Measurements from ENCODE around the gene PLAAT4. TPM values are rescaled to one million over a fixed set of nuclear protein-coding genes. Genes with fewer than 3 reads are reported as not detected.

Gene PLAAT4
- total RNA-seq, 1 donor from 2014 or later = 14.1 TPM

DNA sequence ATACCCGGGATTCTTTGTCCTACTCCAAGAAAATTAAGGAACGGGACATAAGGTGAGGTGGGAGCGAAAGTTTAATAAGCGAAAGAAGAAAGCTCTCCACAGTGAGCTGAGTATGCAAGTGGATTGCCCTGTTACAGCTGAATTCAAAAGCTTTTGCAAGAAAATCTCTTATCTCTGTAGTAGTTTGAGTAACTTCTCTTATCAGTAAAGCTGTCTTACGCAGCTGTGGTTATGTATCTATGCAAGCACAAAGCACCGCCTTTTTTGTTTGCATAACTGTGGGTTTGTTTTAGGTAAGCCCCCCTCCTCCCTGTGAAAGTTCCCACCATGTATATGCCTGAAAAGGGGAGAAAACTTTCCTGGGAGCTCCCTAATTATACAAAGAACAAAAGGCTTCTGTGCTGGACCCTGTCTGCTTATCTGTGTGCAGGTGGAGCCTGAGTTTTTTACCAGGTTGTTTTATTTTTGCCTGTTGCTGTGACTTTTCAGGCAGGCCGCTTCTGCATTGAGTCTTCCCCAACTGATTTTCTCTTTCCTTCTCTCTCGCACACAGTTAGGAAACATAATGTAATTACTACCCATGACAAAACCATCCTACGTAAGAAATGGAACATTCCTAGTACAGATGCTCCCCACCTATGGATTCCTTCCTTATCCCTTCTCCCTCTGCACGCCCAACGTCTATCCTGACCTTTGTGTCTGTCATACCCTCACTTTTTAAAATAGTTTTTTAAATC is 44.8 kb upstream of the PLAAT4 start:
- TF ChIP-seq CTCF (IDR thresholded peaks at IDR 0.05; ENCODE audit: insufficient read depth, low read length, poor library complexity, severe bottlenecking) = no peak
- no peak for DNase-seq (ENCODE audit: low read depth)
- H3K36me3 ChIP-seq (ENCODE audit: control insufficient read depth, insufficient read depth, low read length) = no peaks in the 10 kb centered on the region
- H3K4me3 ChIP-seq (ENCODE audit: low read depth, low read length) = no peak overlapping the region
- H3K27me3 ChIP-seq (ENCODE audit: control insufficient read depth, insufficient read depth, low read length) = no peaks in the 10 kb centered on the region

DNA sequence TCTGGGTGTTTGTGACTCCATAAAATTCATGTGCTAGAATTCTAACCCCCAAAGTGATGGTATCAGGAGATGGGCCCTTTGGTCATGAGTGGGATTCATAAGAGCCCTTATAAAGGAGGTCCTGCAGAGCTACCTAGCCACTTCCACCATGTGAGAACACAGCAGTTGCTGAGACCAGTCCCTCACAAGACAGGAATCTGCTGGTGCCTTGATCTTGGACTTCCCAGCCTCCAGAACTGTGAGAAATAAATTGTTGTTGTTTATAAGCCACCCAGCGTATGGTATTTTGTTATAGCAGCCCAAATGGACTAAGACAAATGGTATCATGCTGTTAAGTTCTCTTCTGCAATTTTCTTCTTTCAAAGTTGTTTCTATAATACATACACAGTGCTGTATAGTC is 44.2 kb upstream of the PLAAT4 start:
- no peak for DNase-seq (ENCODE audit: low read depth)
- TF ChIP-seq CTCF (IDR thresholded peaks at IDR 0.05; ENCODE audit: insufficient read depth, low read length, poor library complexity, severe bottlenecking) = no peak
- no peaks in the 10 kb centered on the region for H3K36me3 ChIP-seq (ENCODE audit: control insufficient read depth, insufficient read depth, low read length)
- no peaks in the 10 kb centered on the region for H3K27me3 ChIP-seq (ENCODE audit: control insufficient read depth, insufficient read depth, low read length)
- H3K4me3 ChIP-seq (ENCODE audit: low read depth, low read length) = no peak overlapping the region

GRCh38 chr11:63493127-63493526 is 43.5 kb upstream of the PLAAT4 start:
- H3K4me3 ChIP-seq (ENCODE audit: low read depth, low read length) = no peak overlapping the region
- H3K27me3 ChIP-seq (ENCODE audit: control insufficient read depth, insufficient read depth, low read length) = no peaks in the 10 kb centered on the region
- no peaks in the 10 kb centered on the region for H3K36me3 ChIP-seq (ENCODE audit: control insufficient read depth, insufficient read depth, low read length)
- no peak for TF ChIP-seq CTCF (IDR thresholded peaks at IDR 0.05; ENCODE audit: insufficient read depth, low read length, poor library complexity, severe bottlenecking)
- DNase-seq (ENCODE audit: low read depth) = no peak

- Histone ChIP-seq H3K36me3 (ENCODE audit: control insufficient read depth, insufficient read depth, low read length) (no peaks in the 10 kb centered on the region), H3K27me3 (ENCODE audit: control insufficient read depth, insufficient read depth, low read length) (no peaks in the 10 kb centered on the region), H3K4me3 (ENCODE audit: low read depth, low read length) (no peak overlapping the region)
- no peak for TF ChIP-seq CTCF (IDR thresholded peaks at IDR 0.05; ENCODE audit: insufficient read depth, low read length, poor library complexity, severe bottlenecking)
- DNase-seq (ENCODE audit: low read depth) = no peak
Observed at GRCh38 chr11:63494975-63495374, 41.6 kb upstream of the PLAAT4 start.

DNA sequence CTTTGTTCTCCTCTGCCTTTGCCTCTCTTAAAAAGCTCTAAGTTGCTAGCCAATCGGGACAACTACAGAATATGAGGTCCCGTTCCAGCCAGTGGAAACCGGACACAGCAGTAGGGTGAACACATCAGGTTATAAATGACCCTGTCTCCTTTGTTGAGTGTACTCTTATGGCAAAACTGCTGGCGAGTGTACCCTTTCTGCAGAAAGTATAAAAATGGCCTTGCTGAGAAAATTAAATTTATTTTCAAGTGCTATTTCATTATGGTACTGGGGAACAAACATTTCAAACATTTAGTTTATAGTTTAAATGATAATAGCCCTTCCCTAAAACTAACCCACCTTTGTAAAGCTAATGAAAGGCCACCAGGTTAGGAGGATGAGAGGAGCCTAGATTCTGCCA is 36.7 kb upstream of the PLAAT4 start:
- DNase-seq (ENCODE audit: low read depth) = no peak
- H3K27me3 ChIP-seq (ENCODE audit: control insufficient read depth, insufficient read depth, low read length) = no peaks in the 10 kb centered on the region
- no peak for TF ChIP-seq CTCF (IDR thresholded peaks at IDR 0.05; ENCODE audit: insufficient read depth, low read length, poor library complexity, severe bottlenecking)
- H3K4me3 ChIP-seq (ENCODE audit: low read depth, low read length) = no peak overlapping the region
- H3K36me3 ChIP-seq (ENCODE audit: control insufficient read depth, insufficient read depth, low read length) = no peaks in the 10 kb centered on the region

DNA sequence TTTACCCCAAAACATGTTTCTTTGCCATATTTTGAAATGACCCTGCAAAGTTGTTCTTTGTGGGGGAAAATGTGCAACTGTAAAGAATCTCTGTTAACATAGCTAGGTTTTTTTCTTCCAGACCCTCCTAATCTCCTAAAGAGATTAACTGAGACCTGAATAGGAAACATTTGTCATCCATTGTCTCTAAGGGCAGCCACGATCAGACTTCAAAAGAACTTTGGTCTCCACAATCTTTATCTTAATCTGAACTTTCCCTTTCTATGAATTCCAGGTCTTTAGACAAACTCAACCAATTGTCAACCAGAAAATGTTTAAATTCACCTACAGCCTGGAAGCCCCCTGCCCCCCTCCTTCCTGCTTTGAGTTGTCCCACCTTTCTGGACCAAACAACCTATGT is 35.4 kb upstream of the PLAAT4 start:
- no peaks in the 10 kb centered on the region for H3K27me3 ChIP-seq (ENCODE audit: control insufficient read depth, insufficient read depth, low read length)

More for the DNA sequence above, 35.4 kb upstream of the PLAAT4 start:
- no peak for DNase-seq (ENCODE audit: low read depth)
- TF ChIP-seq CTCF (IDR thresholded peaks at IDR 0.05; ENCODE audit: insufficient read depth, low read length, poor library complexity, severe bottlenecking) = no peak
- no peak overlapping the region for H3K4me3 ChIP-seq (ENCODE audit: low read depth, low read length)
- H3K36me3 ChIP-seq (ENCODE audit: control insufficient read depth, insufficient read depth, low read length) = no peaks in the 10 kb centered on the region
